Esophagus muscularis mucosa (tissue), 4 donors: Measurements from ENCODE around the gene UQCRC2. TPM values are rescaled to one million over a fixed set of nuclear protein-coding genes. Genes with fewer than 3 reads are reported as not detected.
"Not testable (repeated sequence)": the region's sequence is repeated elsewhere in the genome, so short reads cannot be mapped to it uniquely, and the experiment has no call there.

Experiments
- DNase-seq: peaks from one replicate; pipeline ENCODE4 v3.0.0-alpha.2; 2017; ENCODE audit errors: extremely low spot score
- H3K27ac ChIP-seq, 4 donors: fragments of 200-600 bp; sonication (generic); replicated peaks in 1 of 4; 1 replicate in 3 of 4; 2 replicates in 1 of 4; pipeline ENCODE4 v1.5.1; 2016 to 2019; ENCODE audit warnings: mild to moderate bottlenecking in 1 of 4
- H3K27me3 ChIP-seq, 4 donors: fragments of 200-600 bp; sonication (generic); one replicate each; pipeline versions ENCODE4 v1.5.1 to v1.6.0; 2016 to 2019
- H3K36me3 ChIP-seq, 4 donors: fragments of 200-600 bp; sonication (generic); one replicate each; pipeline ENCODE4 v1.5.1; 2016 to 2019
- H3K4me1 ChIP-seq, 4 donors: fragments of 200-600 bp; sonication (generic); one replicate each; pipeline ENCODE4 v1.5.1; 2016 to 2019
- H3K4me3 ChIP-seq, 4 donors: fragments of 200-600 bp; sonication (generic); 1 replicate in 2 of 4; 2 replicates in 2 of 4; pipeline ENCODE4 v1.5.1; 2016 to 2019; ENCODE audit warnings: mild to moderate bottlenecking in 4 of 4, moderate library complexity in 1 of 4
- H3K9me3 ChIP-seq, 4 donors: fragments of 200-600 bp; sonication (generic); 1 replicate in 3 of 4; 2 replicates in 1 of 4; pipeline ENCODE4 v1.5.1; 2016 to 2019
- EP300 ChIP-seq: sonication (generic); formaldehyde crosslinking; IDR thresholded peaks from one replicate; pipeline ENCODE4 v1.6.1; 2017; ENCODE audit warnings: antibody characterized with exemption
- POLR2A ChIP-seq: fragments of 450-650 bp; IDR thresholded peaks from one replicate; pipeline ENCODE4 v1.6.1; 2017; ENCODE audit warnings: antibody characterized with exemption, moderate library complexity, mild to moderate bottlenecking, low read depth
- POLR2AphosphoS5 ChIP-seq, 2 donors: sonication (generic); formaldehyde crosslinking; IDR thresholded peaks; one replicate each; pipeline ENCODE4 v1.6.1; 2017; ENCODE audit warnings: antibody characterized with exemption in 2 of 2
- WGBS: methylation state at CpG from one replicate; pipeline ENCODE4 v1.1.5; 2018; 5-methylcytosine and 5-hydroxymethylcytosine counted together
- intact Hi-C: fragments of 100-400 bp; cut with DNase I; formaldehyde crosslinking; loops from one replicate; pipeline ENCODE4 v1.15.1; 2023
- total RNA-seq, 4 donors: library from RNA; depleted of rRNA; stranded (reverse); fragments of >200 nt; gene quantifications; one replicate each; pipeline versions ENCODE4 v1.1.0 to v1.2.1, GENCODE V29; 2016
- TF ChIP-seq, protein P1 (sequence below), 3 experiments: fragments of 200-600 bp in 2 of 3; fragments of 450-650 bp in 1 of 3; sonication (generic) in 2 of 3; IDR thresholded peaks; one replicate each; pipeline ENCODE4 v1.5.1; 2017 to 2019; ENCODE audit warnings: antibody characterized with exemption in 3 of 3, mild to moderate bottlenecking in 2 of 3, moderate library complexity in 1 of 3

The UQCRC2 gene
- total RNA-seq, 4 donors from 2014 or later = 147 to 209 (median 186) TPM

DNA sequence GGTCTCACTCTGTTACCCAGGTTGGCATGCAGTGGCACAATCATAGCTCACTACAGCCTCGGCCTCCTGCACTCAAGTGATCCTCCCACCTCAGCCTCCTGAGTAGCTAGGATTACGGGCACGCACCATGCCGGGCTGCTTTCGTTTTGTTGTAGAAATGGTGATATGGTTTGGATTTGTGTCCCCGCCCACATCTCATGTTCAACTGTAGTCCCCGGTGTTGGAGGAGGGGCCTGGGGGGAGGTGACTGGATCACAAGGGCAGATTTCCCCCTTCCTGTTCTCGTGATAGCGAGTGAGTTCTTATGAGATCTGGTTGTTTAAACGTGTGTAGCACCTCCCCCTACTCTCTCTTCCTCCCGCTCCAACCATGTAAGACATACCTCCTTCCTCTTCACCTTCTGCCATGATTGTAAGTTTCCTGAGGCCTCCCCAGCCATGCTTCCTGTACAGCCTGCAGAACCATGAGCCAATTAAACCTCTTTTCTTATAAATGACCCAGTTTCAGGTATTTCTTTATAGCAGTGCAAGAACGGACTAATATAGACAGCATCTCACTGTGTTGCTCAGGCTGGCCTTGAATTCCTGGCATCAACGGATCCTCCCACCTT, 41.8 kb downstream of the UQCRC2 start:
- H3K27ac ChIP-seq = no peak overlapping the region
- DNase-seq = no peak
- H3K4me3 ChIP-seq = no peak overlapping the region
- 86% methylated on average over 13 of the region's 13 CpGs for WGBS
- intact Hi-C loops = no loop called here
- H3K9me3 ChIP-seq = no peaks in the 10 kb centered on the region
- TF ChIP-seq EP300 = no peak
- TF ChIP-seq POLR2A = no peak
- no peak for TF ChIP-seq POLR2AphosphoS5 (IDR thresholded peaks at IDR 0.05)
- TF ChIP-seq, protein P1, sequence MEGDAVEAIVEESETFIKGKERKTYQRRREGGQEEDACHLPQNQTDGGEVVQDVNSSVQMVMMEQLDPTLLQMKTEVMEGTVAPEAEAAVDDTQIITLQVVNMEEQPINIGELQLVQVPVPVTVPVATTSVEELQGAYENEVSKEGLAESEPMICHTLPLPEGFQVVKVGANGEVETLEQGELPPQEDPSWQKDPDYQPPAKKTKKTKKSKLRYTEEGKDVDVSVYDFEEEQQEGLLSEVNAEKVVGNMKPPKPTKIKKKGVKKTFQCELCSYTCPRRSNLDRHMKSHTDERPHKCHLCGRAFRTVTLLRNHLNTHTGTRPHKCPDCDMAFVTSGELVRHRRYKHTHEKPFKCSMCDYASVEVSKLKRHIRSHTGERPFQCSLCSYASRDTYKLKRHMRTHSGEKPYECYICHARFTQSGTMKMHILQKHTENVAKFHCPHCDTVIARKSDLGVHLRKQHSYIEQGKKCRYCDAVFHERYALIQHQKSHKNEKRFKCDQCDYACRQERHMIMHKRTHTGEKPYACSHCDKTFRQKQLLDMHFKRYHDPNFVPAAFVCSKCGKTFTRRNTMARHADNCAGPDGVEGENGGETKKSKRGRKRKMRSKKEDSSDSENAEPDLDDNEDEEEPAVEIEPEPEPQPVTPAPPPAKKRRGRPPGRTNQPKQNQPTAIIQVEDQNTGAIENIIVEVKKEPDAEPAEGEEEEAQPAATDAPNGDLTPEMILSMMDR (IDR thresholded peaks at IDR 0.05) = no peak
- no peaks in the 10 kb centered on the region for H3K27me3 ChIP-seq
- peaks cover 0 to 12% (median 2%) of the 10 kb centered on the region in 4 donors for H3K4me1 ChIP-seq
- H3K36me3 ChIP-seq = no peaks in the 10 kb centered on the region

DNA sequence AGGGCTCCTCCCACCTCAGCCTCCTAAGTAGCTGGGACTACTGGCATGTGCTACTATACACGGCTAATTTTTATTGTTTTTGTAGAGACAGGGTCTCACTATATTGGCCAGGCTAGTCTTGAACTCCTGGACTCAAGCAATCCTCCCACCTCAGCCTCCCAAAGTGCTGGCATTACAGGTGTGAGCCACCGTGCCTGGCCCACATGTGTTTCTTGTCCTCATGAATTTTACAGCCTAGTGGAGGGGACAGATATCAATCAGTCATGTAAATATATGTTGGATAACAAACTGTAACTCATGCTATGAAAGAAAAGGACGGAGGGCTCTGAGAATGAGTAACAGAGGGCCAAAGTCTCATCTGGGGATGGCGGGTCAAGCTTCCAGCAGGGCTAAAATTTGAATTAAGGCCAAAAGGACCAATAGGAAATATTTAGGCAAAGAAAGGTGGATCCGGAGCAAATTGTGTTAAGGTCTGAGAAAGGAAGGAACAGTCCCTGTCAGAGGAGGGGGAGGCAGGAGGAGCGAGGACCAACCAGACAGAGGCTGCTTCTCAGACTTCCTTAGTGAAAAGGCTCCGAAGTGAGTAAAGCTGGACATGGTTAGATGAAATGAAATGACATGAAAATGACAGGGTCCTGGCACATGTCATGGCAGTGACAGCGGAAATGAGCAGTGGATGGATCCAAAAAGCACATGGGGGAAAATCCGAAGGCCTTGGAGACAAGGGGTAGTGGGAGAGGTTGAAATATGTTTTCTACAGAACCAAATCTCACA, 43.9 kb downstream of the UQCRC2 start:
- 83% methylated on average over 9 of the region's 9 CpGs for WGBS
- no peaks in the 10 kb centered on the region for H3K36me3 ChIP-seq
- no peaks in the 10 kb centered on the region for H3K27me3 ChIP-seq
- H3K27ac ChIP-seq = peak overlapping the region in 1 of 4 donors; percentile 44
- TF ChIP-seq, protein P1 (IDR thresholded peaks at IDR 0.05) = no peak
- no peak for TF ChIP-seq POLR2A
- no peak for TF ChIP-seq POLR2AphosphoS5 (IDR thresholded peaks at IDR 0.05)
- TF ChIP-seq EP300 = no peak
- no peak overlapping the region for H3K4me3 ChIP-seq
- peaks cover 9 to 11% (median 10%) of the 10 kb centered on the region in 4 donors for H3K4me1 ChIP-seq
- intact Hi-C loops = no loop called here
- DNase-seq = no peak
- H3K9me3 ChIP-seq = no peaks in the 10 kb centered on the region

DNA sequence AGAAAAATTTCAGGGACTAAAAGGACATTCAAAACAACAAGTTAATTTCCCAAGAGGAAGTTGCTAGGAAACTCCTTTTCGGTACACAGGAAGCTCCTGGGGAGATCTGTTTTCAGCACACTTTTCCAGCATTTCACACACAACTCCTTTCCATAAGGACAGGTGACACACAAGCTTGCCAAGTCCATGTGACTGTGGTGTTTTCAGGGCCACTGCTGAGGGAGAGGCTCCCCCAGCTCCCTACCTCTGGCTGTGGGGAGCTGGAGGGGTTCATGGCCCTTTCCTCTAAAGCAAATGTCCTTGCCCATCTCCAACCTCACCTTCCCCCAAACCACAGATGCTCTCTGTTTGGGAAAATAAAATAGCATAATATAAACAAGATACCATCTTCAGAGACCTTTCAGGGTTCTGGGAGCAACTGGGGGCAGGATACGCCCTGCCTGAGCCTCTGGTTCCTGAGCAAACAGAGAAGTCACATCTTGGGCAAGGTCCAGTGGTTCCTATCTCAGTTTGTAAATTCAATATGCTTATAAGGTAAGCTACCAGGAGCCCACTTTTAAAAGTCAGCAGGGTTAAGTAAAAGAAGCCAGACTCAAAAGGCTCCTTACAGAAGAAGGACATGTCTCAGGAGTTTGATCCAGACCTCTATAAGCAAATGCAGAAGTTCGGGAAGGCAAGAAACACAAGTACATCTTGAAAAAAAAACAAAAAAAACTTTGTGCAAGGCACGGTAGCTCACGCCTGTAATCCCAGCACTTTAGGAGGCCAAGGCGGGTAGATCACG, 44.7 kb downstream of the UQCRC2 start:
- Histone ChIP-seq H3K27ac (peak overlapping the region in 1 of 4 donors; percentile 44), H3K27me3 (no peaks in the 10 kb centered on the region), H3K4me3 (no peak overlapping the region), H3K4me1 (peaks cover 9 to 11% (median 10%) of the 10 kb centered on the region in 4 donors), H3K36me3 (no peaks in the 10 kb centered on the region), H3K9me3 (no peaks in the 10 kb centered on the region)
- DNase-seq = no peak
- TF ChIP-seq, protein P1 (IDR thresholded peaks at IDR 0.05) = no peak
- intact Hi-C loops = loop anchor here (2.0 kb wide), 1 partner anchor 191 kb away; no protein-coding TSS in a partner anchor
- 81% methylated on average over 7 of the region's 7 CpGs for WGBS

DNA sequence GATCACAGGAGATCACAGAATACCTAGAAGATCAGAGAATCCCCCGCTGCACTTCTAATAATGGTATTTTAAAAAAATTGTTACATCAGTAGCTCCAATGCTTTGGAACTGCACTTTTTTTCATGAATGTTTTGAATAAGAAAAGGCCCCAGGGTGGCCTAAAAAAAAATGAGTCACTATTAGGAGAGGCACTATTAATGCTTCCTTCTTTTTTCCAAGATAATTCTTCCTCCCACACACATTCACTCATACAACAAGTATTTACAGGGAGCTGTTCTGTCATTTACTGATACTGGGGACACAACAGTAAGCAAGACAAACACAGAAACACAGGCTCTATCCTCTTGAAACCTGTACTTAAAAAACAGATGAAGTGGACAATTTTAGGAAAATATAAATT, 48.4 kb downstream of the UQCRC2 start:
- Histone ChIP-seq H3K4me1 (peaks cover 9 to 12% (median 10%) of the 10 kb centered on the region in 4 donors), H3K27ac (no peak overlapping the region), H3K27me3 (no peaks in the 10 kb centered on the region), H3K9me3 (no peaks in the 10 kb centered on the region), H3K36me3 (no peaks in the 10 kb centered on the region), H3K4me3 (no peak overlapping the region)
- whole genome bisulfite sequencing = 84% methylated on average over 1 of the region's 1 CpG
- no peak for DNase-seq
- TF ChIP-seq POLR2A = no peak
- TF ChIP-seq EP300 = no peak
- TF ChIP-seq POLR2AphosphoS5 (IDR thresholded peaks at IDR 0.05) = no peak
- TF ChIP-seq, protein P1 (IDR thresholded peaks at IDR 0.05) = no peak
- intact Hi-C loops = loop anchor here (1.0 to 5.0 kb wide), 3 partner anchors 76 to 296 kb away; partner anchors contain the start of gene POLR3E

DNA sequence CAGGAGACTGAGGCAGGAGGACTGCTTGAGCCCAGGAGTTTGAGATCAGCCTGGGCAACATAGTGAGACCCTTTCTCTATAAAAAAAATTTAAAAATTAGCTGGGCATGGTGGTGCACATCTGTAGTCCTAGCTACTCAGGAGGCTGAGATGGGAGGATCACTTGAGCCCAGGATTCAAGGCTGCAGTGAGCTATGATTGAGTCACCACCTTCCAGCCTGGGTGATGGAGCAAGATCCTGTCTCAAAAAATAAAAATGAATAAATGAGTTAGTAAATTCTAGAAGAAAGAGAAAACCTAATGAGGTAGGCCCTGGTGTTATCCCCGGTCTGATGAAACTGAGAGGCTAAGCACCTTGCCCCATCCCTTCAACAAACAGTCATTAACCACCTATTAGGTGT, 48.9 kb downstream of the UQCRC2 start:
- peaks cover 13 to 17% (median 14%) of the 10 kb centered on the region in 4 donors for H3K4me1 ChIP-seq
- not testable (repeated sequence) for DNase-seq, H3K36me3 ChIP-seq, H3K27ac ChIP-seq, H3K9me3 ChIP-seq, H3K4me3 ChIP-seq, H3K27me3 ChIP-seq
- 88% methylated on average over 1 of the region's 1 CpG for WGBS
- intact Hi-C loops = loop anchor here (5.0 kb wide), 2 partner anchors 95 to 295 kb away; partner anchors contain the start of gene POLR3E
